Heart right ventricle (tissue), 16 donors: ENCODE data around the gene THAP6. TPM values are rescaled to one million over a fixed set of nuclear protein-coding genes. Genes with fewer than 3 reads are reported as not detected.

Experiments
- ATAC-seq, 8 donors: fragments of 200-7000 bp; cut with Tn5 transposase; one replicate each; pipeline ENCODE4 v1.9.1; 2020; ENCODE audit warnings: mild to moderate bottlenecking in 8 of 8, moderate library complexity in 8 of 8, moderate number of reproducible peaks in 1 of 8
- DNase-seq, 2 donors: peaks; one replicate each; pipeline ENCODE4 v3.0.0-alpha.2; 2020
- H3K27ac ChIP-seq, 10 donors: fragments of 200-600 bp; sonication (generic) in 2 of 10; one replicate each; pipeline versions ENCODE4 v1.5.0 to v1.8.0; 2020 to 2022; ENCODE audit warnings: mild to moderate bottlenecking in 3 of 10
- H3K27me3 ChIP-seq, 7 donors: fragments of 200-600 bp; one replicate each; pipeline ENCODE4 v1.8.0; 2021 to 2022; ENCODE audit warnings: mild to moderate bottlenecking in 2 of 7
- H3K36me3 ChIP-seq, 9 donors: fragments of 200-600 bp; sonication (generic) in 1 of 9; one replicate each; pipeline versions ENCODE4 v1.5.0 to v1.8.0; 2020 to 2022; ENCODE audit warnings: mild to moderate bottlenecking in 2 of 9
- H3K4me1 ChIP-seq, 9 donors: fragments of 200-600 bp; sonication (generic) in 1 of 9; one replicate each; pipeline versions ENCODE4 v1.5.0 to v1.8.0; 2020 to 2022; ENCODE audit warnings: mild to moderate bottlenecking in 4 of 9
- H3K4me3 ChIP-seq, 10 donors: fragments of 200-600 bp; sonication (generic) in 2 of 10; one replicate each; pipeline versions ENCODE4 v1.5.0 to v1.8.0; 2020 to 2022; ENCODE audit warnings: mild to moderate bottlenecking in 7 of 10, moderate library complexity in 2 of 10
- H3K9me3 ChIP-seq, 11 donors: fragments of 200-600 bp in 10 of 11; sonication (generic) in 2 of 11; one replicate each; pipeline versions ENCODE4 v1.5.0 to v1.8.0; 2013 to 2022; ENCODE audit warnings: mild to moderate bottlenecking in 2 of 11, control low read depth in 1 of 11, moderate library complexity in 1 of 11
- CTCF ChIP-seq, 9 donors: fragments of 200-600 bp; sonication (generic) in 2 of 9; IDR thresholded peaks; one replicate each; pipeline versions ENCODE4 v1.5.0 to v1.8.0; 2021 to 2022; ENCODE audit warnings: antibody characterized with exemption in 9 of 9, mild to moderate bottlenecking in 5 of 9, moderate library complexity in 1 of 9
- WGBS, 2 donors: extraction: QIAGEN DNeasy Blood & Tissue Kit; methylation state at CpG; one replicate each; pipeline ENCODE4 v1.1.7; 2013; ENCODE audit warnings: inconsistent platforms in 1 of 2; 5-methylcytosine and 5-hydroxymethylcytosine counted together
- intact Hi-C, 10 donors: fragments of 100-400 bp; cut with DNase I; formaldehyde crosslinking; loops; one replicate each; pipeline versions ENCODE4 v1.11.1 to v1.14.2; 2022
- long read RNA-seq, 3 donors: library from polyadenylated mRNA; unstranded; transcript quantifications; one replicate each; pipeline ENCODE4 v2.0.0, GENCODE V29; 2020 to 2021
- polyA plus RNA-seq, 2 donors: library from polyadenylated mRNA; stranded (reverse); fragments of 200-250 nt; gene quantifications; one replicate each; pipeline ENCODE4 v1.2.3, GENCODE V29; 2013
- total RNA-seq, 10 donors: library from RNA; stranded (reverse); fragmentation: NEBNext Ultra II Directional in 3 of 10; extraction: Animal tissue kit (Norgen Biotek cat#: 25700) in 3 of 10; gene quantifications; one replicate each; pipeline versions ENCODE4 v1.2.1 to v1.2.4, GENCODE V29; 2021 to 2023
- donor health status: Arrhythmogenic right ventricular cardiomyopathy.
- donor health status: ischemic (EF 13 %, LVEDD 7.1; RV severe dilation, severe dysfunction).
- donor health status: healthy with polysubstance abuse.
- donor health status: DM: no; HTN: yes; CAD: no.
- donor health status: DM: no; HTN: no; CAD: no.
- donor health status: ischemic (EF 25% LVEDD 6.9; RV normal size, moderate dysfunction).
- donor health status: ischemic (EF 25% LVEDD 5.7; RV mildly dilated, moderate dysfunction).
- donor health status: healthy.
- donor health status: DM: yes; HTN: yes; CAD: no.
- donor health status: Ischemic cardiomyopathy.
- donor health status: ischemic (EF 35%, LVEDD 5.7; RV mildly dilated, moderate dysfunction).
- donor health status: nonischemic (EF 11% LVEDD 7.7; RV severe dilation, severe dysfunction).
- donor health status: DM: yes; HTN: yes; CAD: no.
- donor health status: PGD.
- donor health status: ischemic (EF 29% LVEDD 5.4; RV normal size, mild dysfunction).
- donor health status: nonischemic (EF 23%, LVEDD 6.1; RV moderate dilation, normal function).

THAP6 gene
- 10 to 100 TPM; 13.0 to 21.7 (median 18.3) TPM for total RNA-seq
- polyA plus RNA-seq, result 1 to 10 TPM; 4.0 to 5.0 TPM
- long read RNA-seq, donor 1, transcript THAP6-201 (5 exons, 3,549 nt), result major isoform, 11 of 23 reads
- long read RNA-seq, donor 1, partial matches to known transcripts, result 0 of 23 reads
- long read RNA-seq, donor 1, other reads (novel, unspliced or antisense), result 9 of 23 reads
- long read RNA-seq, donor 2, transcript THAP6-201 (5 exons, 3,549 nt), result major isoform, 12 of 24 reads
- long read RNA-seq, donor 2, partial matches to known transcripts, result 4 of 24 reads
- long read RNA-seq, donor 2, other reads (novel, unspliced or antisense), result 3 of 24 reads
- long read RNA-seq, donor 3, transcript THAP6-201 (5 exons, 3,549 nt), result major isoform, 8 of 20 reads
- long read RNA-seq, donor 3, partial matches to known transcripts, result 1 of 20 reads
- long read RNA-seq, donor 3, other reads (novel, unspliced or antisense), result 10 of 20 reads

GRCh38 chr4:75514131-75514948, at the start of gene THAP6, which contains the start of gene RCHY1:
TSS of gene THAP6 (plus strand) at chr4:75514473. CDS start at chr4:75515453, 980 bp downstream.
TSS of gene RCHY1 (minus strand) at chr4:75514403. CDS start at chr4:75514286, 117 bp downstream.
- WGBS, 2 donors, result 0 to 1% methylated on average over 61 of the region's 61 CpGs
- peak in 2 of 9 donors; percentile 1 to 36 for TF ChIP-seq CTCF (IDR thresholded peaks at IDR 0.05)
- H3K36me3 ChIP-seq, result peaks cover 0 to 33% (median 12%) of the 10 kb centered on the region in 9 donors
- no peaks in the 10 kb centered on the region for H3K27me3 ChIP-seq
- H3K4me3 ChIP-seq, result peak within 1 kb of the TSS; percentile 64 to 77 (median 72)
- ATAC-seq (peak; percentile 98 to 99 (median 98)), DNase-seq (peak; percentile 94 to 97)
- peaks cover 0 to 60% (median 52%) of the 10 kb centered on the region in 9 donors for H3K4me1 ChIP-seq
- intact Hi-C loops, result loop anchor here in 2 of 10 donors (10.0 kb wide), 2 partner anchors 210 to 580 kb away; partner anchors contain the start of genes PARM1 (in 1 of the 2) and USO1 (in 1 of the 2)
- peak within 1 kb of the TSS; percentile 80 to 97 (median 94) for H3K27ac ChIP-seq
- H3K9me3 ChIP-seq, result no peaks in the 10 kb centered on the region

GRCh38 chr4:75469896-75470295, 44.4 kb upstream of the THAP6 start:
- Histone ChIP-seq H3K27ac (no peak overlapping the region), H3K27me3 (no peaks in the 10 kb centered on the region), H3K4me1 (peaks cover 0 to 8% (median 0%) of the 10 kb centered on the region in 9 donors), H3K4me3 (no peak overlapping the region), H3K9me3 (no peaks in the 10 kb centered on the region), H3K36me3 (peaks cover 0 to 19% (median 0%) of the 10 kb centered on the region in 9 donors)
- TF ChIP-seq CTCF (IDR thresholded peaks at IDR 0.05), result no peak
- intact Hi-C loops, result loop anchor here in 4 of 10 donors (2.0 to 10.0 kb wide), 3 partner anchors 535 to 538 kb away; partner anchors contain the start of gene PARM1 (in 4 of the 4)
- ATAC-seq, result no peak
- DNase-seq, result no peak
- 97 to 99% methylated on average over 1 of the region's 1 CpG for WGBS, 2 donors

- Histone ChIP-seq H3K27ac (no peak overlapping the region), H3K27me3 (no peaks in the 10 kb centered on the region), H3K36me3 (peaks cover 0 to 19% (median 0%) of the 10 kb centered on the region in 9 donors), H3K4me3 (no peak overlapping the region), H3K4me1 (peaks cover 0 to 8% (median 0%) of the 10 kb centered on the region in 9 donors), H3K9me3 (no peaks in the 10 kb centered on the region)
- TF ChIP-seq CTCF (IDR thresholded peaks at IDR 0.05), result no peak
- ATAC-seq (no peak), DNase-seq (no peak)
- 85 to 88% methylated on average over 1 of the region's 1 CpG for WGBS, 2 donors
- intact Hi-C loops, result loop anchor here in 2 of 10 donors (5.0 to 10.0 kb wide), 2 partner anchors 536 to 538 kb away; partner anchors contain the start of gene PARM1 (in 2 of the 2)
Measured at GRCh38 chr4:75470738-75471137, 43.5 kb upstream of the THAP6 start.

- Histone ChIP-seq H3K9me3 (peaks cover 0 to 6% (median 0%) of the 10 kb centered on the region in 11 donors), H3K27me3 (no peaks in the 10 kb centered on the region), H3K4me3 (no peak overlapping the region), H3K27ac (no peak overlapping the region), H3K4me1 (no peaks in the 10 kb centered on the region), H3K36me3 (peaks cover 0 to 78% (median 34%) of the 10 kb centered on the region in 9 donors)
- TF ChIP-seq CTCF (IDR thresholded peaks at IDR 0.05), result no peak
- DNase-seq (no peak), ATAC-seq (no peak)
- 94 to 95% methylated on average over 3 of the region's 3 CpGs for whole genome bisulfite sequencing, 2 donors
- intact Hi-C loops, result loop anchor here in 1 of 10 donors (10.0 kb wide), 1 partner anchor 542 kb away; the partner anchor contains the start of gene PARM1
Measured at GRCh38 chr4:75477201-75477600, 37.1 kb upstream of the THAP6 start.
